Endometrial microvascular endothelial cells (primary cell): ENCODE data around the gene SYNDIG1. TPM values are rescaled to one million over a fixed set of nuclear protein-coding genes. Genes with fewer than 3 reads are reported as not detected.

Experiments used
- in situ Hi-C: cut with HindIII; loops from 2 replicates; pipeline ENCODE4 v1.10.0; 2017; ENCODE audit warnings: low sequenced_read_pairs, low pct_unique_long_range_greater_than_20kb; ENCODE audit errors: inconsistent ontology term
- total RNA-seq: library from RNA; depleted of rRNA; stranded (reverse); fragments of >200 nt; gene quantifications from one replicate; pipeline ENCODE4 v1.2.3, GENCODE V29; 2015; ENCODE audit errors: inconsistent ontology term

SYNDIG1 gene
- total RNA-seq, 1 donor from 2014 or later = not detected

- in situ Hi-C loops = no loop called here
Measured at GRCh38 chr20:24588047-24588635, 118.7 kb downstream of the SYNDIG1 start.

- in situ Hi-C loops = no loop called here
Measured at GRCh38 chr20:24588725-24589340, 119.4 kb downstream of the SYNDIG1 start.

GRCh38 chr20:24589381-24589780, 120.0 kb downstream of the SYNDIG1 start:
- in situ Hi-C loops = no loop called here

- in situ Hi-C loops = no loop called here
Measured at GRCh38 chr20:24589815-24590177, 120.4 kb downstream of the SYNDIG1 start.

- in situ Hi-C loops = no loop called here
Measured at GRCh38 chr20:24590178-24590982, 121.0 kb downstream of the SYNDIG1 start.

GRCh38 chr20:24597051-24597450, 127.6 kb downstream of the SYNDIG1 start:
- in situ Hi-C loops = no loop called here

GRCh38 chr20:24598346-24598745, 128.9 kb downstream of the SYNDIG1 start:
- in situ Hi-C loops = no loop called here

GRCh38 chr20:24598996-24599395, 129.6 kb downstream of the SYNDIG1 start:
- in situ Hi-C loops = no loop called here

GRCh38 chr20:24600012-24600411, 130.6 kb downstream of the SYNDIG1 start:
- in situ Hi-C loops = no loop called here

GRCh38 chr20:24603454-24603853, 134.0 kb downstream of the SYNDIG1 start:
- in situ Hi-C loops = no loop called here

GRCh38 chr20:24604966-24605665, 135.7 kb downstream of the SYNDIG1 start:
- in situ Hi-C loops = no loop called here

- in situ Hi-C loops = no loop called here
Measured at GRCh38 chr20:24605937-24606455, 136.6 kb downstream of the SYNDIG1 start.

- in situ Hi-C loops = no loop called here
Measured at GRCh38 chr20:24607402-24607801, 138.0 kb downstream of the SYNDIG1 start.

GRCh38 chr20:24608926-24609667, 139.7 kb downstream of the SYNDIG1 start:
- in situ Hi-C loops = no loop called here

GRCh38 chr20:24609757-24610156, 140.3 kb downstream of the SYNDIG1 start:
- in situ Hi-C loops = no loop called here

- in situ Hi-C loops = no loop called here
Measured at GRCh38 chr20:24610341-24611115, 141.1 kb downstream of the SYNDIG1 start.

- in situ Hi-C loops = no loop called here
Measured at GRCh38 chr20:24611360-24612140, 142.1 kb downstream of the SYNDIG1 start.
